Stimulated activated naive CD8-positive, alpha-beta T cell treated with anti-CD3 and anti-CD28 coated beads, Interleukin-15, Interleukin-2, amounts not matched to agents 100 ng/mL and 50 ng/mL, for 24 hours (primary cell): ENCODE results near the gene PRR12.

Experiments used
- H3K27ac Mint-ChIP-seq: one replicate; pipeline ENCODE4 v1.8.0; 2021; ENCODE audit warnings: mild to moderate bottlenecking, mixed read lengths
- H3K27me3 Mint-ChIP-seq: one replicate; pipeline ENCODE4 v1.8.0; 2021; ENCODE audit warnings: mixed read lengths
- H3K36me3 Mint-ChIP-seq: one replicate; pipeline ENCODE4 v1.8.0; 2021; ENCODE audit warnings: low read depth, mixed read lengths
- H3K4me1 Mint-ChIP-seq: one replicate; pipeline ENCODE4 v1.8.0; 2021; ENCODE audit warnings: low read depth, mixed read lengths
- H3K4me3 Mint-ChIP-seq: one replicate; pipeline ENCODE4 v1.8.0; 2021; ENCODE audit warnings: mild to moderate bottlenecking, mixed read lengths
- H3K9me3 Mint-ChIP-seq: one replicate; pipeline ENCODE4 v1.8.0; 2021; ENCODE audit warnings: mixed read lengths

The PRR12 gene

DNA sequence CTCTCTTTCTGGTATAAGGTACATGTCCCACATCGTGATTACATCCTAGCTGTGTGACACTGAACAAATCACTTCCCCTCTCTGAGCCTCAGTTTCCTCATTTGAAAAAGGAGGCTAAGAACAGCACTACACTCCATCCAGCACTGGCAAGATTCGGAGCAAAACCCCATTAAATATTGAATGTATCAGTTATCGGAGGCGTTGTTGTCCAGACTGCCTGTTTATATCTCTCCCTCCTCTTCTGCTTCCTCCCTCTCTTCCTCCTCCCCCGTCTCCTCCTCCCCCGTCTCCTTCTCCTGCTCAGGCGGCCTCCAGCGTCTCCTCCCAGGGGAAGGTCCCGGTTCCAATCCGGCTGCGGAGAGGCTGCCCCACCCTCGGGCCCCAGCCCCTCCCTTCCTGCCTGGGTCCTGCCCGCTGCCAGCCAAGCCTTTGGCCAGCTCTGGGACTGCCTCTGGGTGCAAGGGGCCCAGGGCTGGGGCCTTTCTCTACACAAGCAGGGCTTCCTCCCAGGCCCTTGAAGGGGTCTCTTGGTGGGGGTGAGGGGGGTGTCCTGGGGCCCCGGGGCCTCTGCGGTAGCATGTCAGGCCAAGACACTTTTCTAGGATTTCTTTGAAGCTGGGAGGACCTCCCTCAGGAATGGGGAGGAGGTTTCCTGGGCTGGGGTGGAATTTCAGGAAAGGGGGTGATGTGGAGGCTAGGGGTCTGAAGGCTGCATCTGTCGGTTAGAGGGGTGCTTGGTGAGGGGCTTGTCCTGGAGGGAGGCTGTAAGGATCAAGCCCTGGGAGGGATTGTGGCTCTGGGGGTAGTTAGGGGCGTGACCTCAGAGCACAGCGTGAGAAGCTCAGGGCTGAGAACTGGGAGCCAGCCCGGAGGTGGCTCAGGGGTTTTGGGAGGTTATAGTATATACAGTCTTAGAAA is 47.1 kb downstream of the PRR12 start:
- no peak overlapping the region for H3K27ac Mint-ChIP-seq
- H3K4me3 Mint-ChIP-seq: no peak overlapping the region
- no peaks in the 10 kb centered on the region for H3K9me3 Mint-ChIP-seq
- H3K4me1 Mint-ChIP-seq: peaks cover 35% of the 10 kb centered on the region
- H3K27me3 Mint-ChIP-seq: no peaks in the 10 kb centered on the region
- H3K36me3 Mint-ChIP-seq: no peaks in the 10 kb centered on the region

- Mint-ChIP-seq H3K4me3 (peak overlapping the region; percentile 98), H3K27ac (no peak overlapping the region), H3K4me1 (peaks cover 50% of the 10 kb centered on the region), H3K9me3 (no peaks in the 10 kb centered on the region), H3K36me3 (no peaks in the 10 kb centered on the region), H3K27me3 (no peaks in the 10 kb centered on the region)
Measured at GRCh38 chr19:49639401-49640112, 48.6 kb downstream of the PRR12 start.

GRCh38 chr19:49640113-49640898 is 49.3 kb downstream of the PRR12 start, which contains the start of gene RRAS:
Gene RRAS (minus strand): TSS chr19:49640143. CDS start chr19:49640098, 45 bp downstream.
- peaks cover 52% of the 10 kb centered on the region for H3K4me1 Mint-ChIP-seq
- peak within 1 kb of the TSS; percentile 98 for H3K4me3 Mint-ChIP-seq
- H3K27me3 Mint-ChIP-seq: no peaks in the 10 kb centered on the region
- no peaks in the 10 kb centered on the region for H3K36me3 Mint-ChIP-seq
- H3K9me3 Mint-ChIP-seq: no peaks in the 10 kb centered on the region
- H3K27ac Mint-ChIP-seq: peak within 1 kb of the TSS; percentile 99

- H3K4me3 Mint-ChIP-seq: peak within 1 kb of the TSS; percentile 98
- H3K27ac Mint-ChIP-seq: peak within 1 kb of the TSS; percentile 99
- H3K27me3 Mint-ChIP-seq: no peaks in the 10 kb centered on the region
- H3K9me3 Mint-ChIP-seq: no peaks in the 10 kb centered on the region
- H3K36me3 Mint-ChIP-seq: peaks cover 4% of the 10 kb centered on the region
- H3K4me1 Mint-ChIP-seq: peaks cover 52% of the 10 kb centered on the region
Measured at GRCh38 chr19:49641688-49642491, 50.9 kb downstream of the PRR12 start, which contains the start of gene SCAF1. Gene SCAF1 (plus strand): TSS chr19:49642209. CDS start chr19:49645027, 2,818 bp downstream.

- peak overlapping the region; percentile 98 for H3K4me3 Mint-ChIP-seq
- no peaks in the 10 kb centered on the region for H3K9me3 Mint-ChIP-seq
- H3K36me3 Mint-ChIP-seq: peaks cover 6% of the 10 kb centered on the region
- H3K27ac Mint-ChIP-seq: peak overlapping the region; percentile 95
- H3K4me1 Mint-ChIP-seq: peaks cover 52% of the 10 kb centered on the region
- H3K27me3 Mint-ChIP-seq: no peaks in the 10 kb centered on the region
Measured at GRCh38 chr19:49642492-49643035, 51.6 kb downstream of the PRR12 start.

- Mint-ChIP-seq H3K4me1 (peaks cover 45% of the 10 kb centered on the region), H3K9me3 (no peaks in the 10 kb centered on the region), H3K27me3 (no peaks in the 10 kb centered on the region), H3K36me3 (peaks cover 6% of the 10 kb centered on the region), H3K27ac (peak overlapping the region; percentile 95), H3K4me3 (peak overlapping the region; percentile 98)
Measured at GRCh38 chr19:49643466-49643865, 52.5 kb downstream of the PRR12 start.

GRCh38 chr19:49645592-49645991 is 54.6 kb downstream of the PRR12 start:
- Mint-ChIP-seq H3K4me1 (peaks cover 34% of the 10 kb centered on the region), H3K36me3 (peaks cover 14% of the 10 kb centered on the region), H3K4me3 (no peak overlapping the region)

DNA sequence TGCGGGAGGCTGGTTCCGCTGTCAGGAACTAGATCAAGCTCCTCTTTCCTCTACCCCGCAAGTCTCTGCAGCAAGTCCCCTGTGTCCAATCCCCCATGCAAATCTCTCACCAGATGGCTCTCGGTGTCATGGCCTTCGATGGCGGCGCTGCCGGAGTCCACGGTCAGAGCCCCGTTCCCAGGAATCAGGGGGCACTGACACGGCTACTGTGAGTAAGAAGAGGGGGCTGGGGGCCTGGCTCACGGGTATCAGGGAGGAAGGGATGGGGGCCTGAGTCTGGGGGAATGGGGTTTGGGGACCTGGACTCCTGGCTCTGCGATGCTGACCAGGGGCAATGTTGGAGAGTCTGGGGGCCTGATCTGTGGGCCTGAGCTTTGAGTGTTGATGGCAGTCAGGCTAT is 55.0 kb downstream of the PRR12 start:
- no peak overlapping the region for H3K4me3 Mint-ChIP-seq
- peaks cover 14% of the 10 kb centered on the region for H3K36me3 Mint-ChIP-seq
- H3K9me3 Mint-ChIP-seq: no peaks in the 10 kb centered on the region
- H3K27me3 Mint-ChIP-seq: no peaks in the 10 kb centered on the region
- H3K27ac Mint-ChIP-seq: no peak overlapping the region
- H3K4me1 Mint-ChIP-seq: peaks cover 30% of the 10 kb centered on the region

More at GRCh38 chr19:49645592-49645991, 54.6 kb downstream of the PRR12 start:
- no peaks in the 10 kb centered on the region for H3K27me3 Mint-ChIP-seq
- H3K27ac Mint-ChIP-seq: no peak overlapping the region
- no peaks in the 10 kb centered on the region for H3K9me3 Mint-ChIP-seq

GRCh38 chr19:49646586-49646985 is 55.6 kb downstream of the PRR12 start:
- H3K9me3 Mint-ChIP-seq: no peaks in the 10 kb centered on the region
- H3K27me3 Mint-ChIP-seq: no peaks in the 10 kb centered on the region
- H3K36me3 Mint-ChIP-seq: peaks cover 14% of the 10 kb centered on the region
- peaks cover 26% of the 10 kb centered on the region for H3K4me1 Mint-ChIP-seq
- no peak overlapping the region for H3K27ac Mint-ChIP-seq
- no peak overlapping the region for H3K4me3 Mint-ChIP-seq

- H3K9me3 Mint-ChIP-seq: no peaks in the 10 kb centered on the region
- peaks cover 25% of the 10 kb centered on the region for H3K36me3 Mint-ChIP-seq
- H3K4me1 Mint-ChIP-seq: no peaks in the 10 kb centered on the region
- H3K27ac Mint-ChIP-seq: no peak overlapping the region
- H3K4me3 Mint-ChIP-seq: no peak overlapping the region
- H3K27me3 Mint-ChIP-seq: no peaks in the 10 kb centered on the region
Measured at GRCh38 chr19:49651029-49651819, 60.2 kb downstream of the PRR12 start.

GRCh38 chr19:49651820-49652550 is 61.0 kb downstream of the PRR12 start:
- Mint-ChIP-seq H3K36me3 (peaks cover 26% of the 10 kb centered on the region), H3K27ac (no peak overlapping the region), H3K27me3 (no peaks in the 10 kb centered on the region)

DNA sequence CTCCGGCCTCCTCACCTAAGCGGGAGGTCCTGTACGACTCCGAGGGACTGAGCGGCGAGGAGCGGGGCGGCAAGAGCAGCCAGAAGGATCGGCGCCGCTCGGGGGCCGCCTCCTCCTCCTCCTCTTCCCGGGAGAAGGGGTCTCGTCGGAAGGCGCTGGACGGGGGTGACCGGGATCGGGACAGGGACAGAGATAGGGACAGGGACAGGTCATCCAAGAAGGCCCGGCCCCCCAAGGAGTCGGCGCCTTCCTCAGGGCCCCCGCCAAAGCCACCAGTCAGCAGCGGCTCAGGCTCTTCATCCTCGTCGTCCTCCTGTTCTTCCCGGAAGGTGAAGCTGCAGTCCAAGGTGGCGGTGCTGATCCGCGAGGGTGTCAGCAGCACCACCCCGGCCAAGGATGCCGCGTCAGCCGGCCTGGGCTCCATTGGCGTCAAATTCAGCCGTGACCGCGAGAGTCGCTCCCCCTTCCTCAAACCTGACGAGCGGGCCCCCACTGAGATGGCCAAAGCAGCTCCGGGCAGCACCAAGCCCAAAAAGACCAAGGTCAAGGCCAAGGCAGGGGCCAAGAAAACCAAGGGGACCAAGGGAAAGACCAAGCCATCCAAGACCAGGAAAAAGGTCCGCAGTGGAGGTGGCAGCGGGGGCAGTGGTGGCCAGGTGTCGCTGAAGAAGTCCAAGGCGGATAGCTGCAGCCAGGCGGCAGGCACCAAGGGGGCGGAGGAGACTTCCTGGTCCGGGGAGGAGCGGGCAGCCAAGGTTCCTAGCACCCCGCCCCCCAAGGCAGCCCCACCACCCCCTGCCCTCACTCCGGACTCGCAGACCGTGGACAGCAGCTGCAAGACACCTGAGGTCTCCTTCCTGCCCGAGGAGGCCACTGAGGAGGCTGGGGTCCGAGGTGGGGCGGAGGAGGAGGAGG is 61.8 kb downstream of the PRR12 start:
- Mint-ChIP-seq H3K9me3 (no peaks in the 10 kb centered on the region), H3K4me1 (no peaks in the 10 kb centered on the region), H3K4me3 (no peak overlapping the region), H3K36me3 (peaks cover 30% of the 10 kb centered on the region), H3K27ac (no peak overlapping the region), H3K27me3 (no peaks in the 10 kb centered on the region)

More at GRCh38 chr19:49651820-49652550, 61.0 kb downstream of the PRR12 start:
- no peaks in the 10 kb centered on the region for H3K9me3 Mint-ChIP-seq
- H3K4me1 Mint-ChIP-seq: no peaks in the 10 kb centered on the region
- H3K4me3 Mint-ChIP-seq: no peak overlapping the region
